Liver (tissue), 9 donors: ENCODE measurements around the gene FSCN2. TPM values are rescaled to one million over a fixed set of nuclear protein-coding genes. Genes with fewer than 3 reads are reported as not detected.

Experiments used
- DNase-seq: peaks from one replicate; pipeline ENCODE4 v3.0.0-alpha.2; 2017; ENCODE audit warnings: low spot score
- H3K27ac ChIP-seq, 2 donors: one replicate each; pipeline ENCODE4 v1.7.0; 2013; ENCODE audit warnings: inconsistent platforms in 2 of 2, low read length in 2 of 2, control low read depth in 1 of 2, low read depth in 1 of 2, mild to moderate bottlenecking in 1 of 2
- H3K27me3 ChIP-seq, 4 donors: one replicate each; pipeline versions ENCODE4 v1.6.1 to v1.7.0; 2013; ENCODE audit warnings: low read length in 3 of 4, inconsistent platforms in 1 of 4, mild to moderate bottlenecking in 1 of 4, moderate library complexity in 1 of 4; ENCODE audit not compliant: control insufficient read depth in 4 of 4, insufficient read depth in 4 of 4
- H3K36me3 ChIP-seq, 4 donors: one replicate each; pipeline versions ENCODE4 v1.6.1 to v1.7.0; 2013; ENCODE audit warnings: low read length in 3 of 4, mild to moderate bottlenecking in 3 of 4, low read depth in 1 of 4, moderate library complexity in 1 of 4; ENCODE audit not compliant: control insufficient read depth in 4 of 4, insufficient read depth in 3 of 4
- H3K4me1 ChIP-seq, 4 donors: one replicate each; pipeline versions ENCODE4 v1.6.1 to v1.7.0; 2013; ENCODE audit warnings: low read length in 3 of 4, mild to moderate bottlenecking in 3 of 4, moderate library complexity in 1 of 4; ENCODE audit not compliant: control insufficient read depth in 4 of 4, insufficient read depth in 4 of 4
- H3K4me3 ChIP-seq, 3 donors: one replicate each; pipeline versions ENCODE4 v1.6.1 to v1.7.0; 2013; ENCODE audit warnings: low read length in 3 of 3, control low read depth in 1 of 3, low read depth in 1 of 3, mild to moderate bottlenecking in 1 of 3
- H3K9ac ChIP-seq, 2 donors: one replicate each; pipeline ENCODE4 v1.7.0; 2013; ENCODE audit warnings: low read length in 2 of 2, mild to moderate bottlenecking in 2 of 2, moderate library complexity in 2 of 2, control low read depth in 1 of 2, low read depth in 1 of 2
- H3K9me3 ChIP-seq, 4 donors: one replicate each; pipeline versions ENCODE4 v1.6.1 to v1.7.0; 2013; ENCODE audit warnings: low read length in 3 of 4; ENCODE audit not compliant: control insufficient read depth in 4 of 4
- ATF3 ChIP-seq: IDR thresholded peaks from 2 replicates; pipeline ENCODE4 v1.6.1; 2016; ENCODE audit warnings: antibody characterized with exemption
- FOXA1 ChIP-seq: IDR thresholded peaks from 2 replicates; pipeline ENCODE4 v1.6.1; 2016; ENCODE audit warnings: antibody characterized with exemption
- FOXA2 ChIP-seq: IDR thresholded peaks from 2 replicates; pipeline ENCODE4 v1.6.1; 2016; ENCODE audit warnings: antibody characterized with exemption
- GABPA ChIP-seq, 2 donors: IDR thresholded peaks in 1 of 2; conservative IDR thresholded peaks in 1 of 2; 2 replicates each; pipeline ENCODE4 v1.6.1; 2016; ENCODE audit warnings: antibody characterized with exemption in 2 of 2, mild to moderate bottlenecking in 1 of 2, moderate library complexity in 1 of 2
- HNF4A ChIP-seq, 2 donors: conservative IDR thresholded peaks; 2 replicates each; pipeline ENCODE4 v1.6.1; 2016; ENCODE audit warnings: antibody characterized with exemption in 2 of 2, mild to moderate bottlenecking in 2 of 2
- HNF4G ChIP-seq: IDR thresholded peaks from 2 replicates; pipeline ENCODE4 v1.6.1; 2016; ENCODE audit warnings: antibody characterized with exemption
- JUND ChIP-seq, 2 donors: IDR thresholded peaks; 2 replicates each; pipeline ENCODE4 v1.6.1; 2016; ENCODE audit warnings: antibody characterized with exemption in 2 of 2
- MAX ChIP-seq: IDR thresholded peaks from 2 replicates; pipeline ENCODE4 v1.6.1; 2016; ENCODE audit warnings: antibody characterized with exemption
- NR2F2 ChIP-seq: IDR thresholded peaks from 2 replicates; pipeline ENCODE4 v1.6.1; 2016; ENCODE audit warnings: antibody characterized with exemption
- RAD21 ChIP-seq, 2 donors: IDR thresholded peaks; 2 replicates each; pipeline ENCODE4 v1.6.1; 2016; ENCODE audit warnings: antibody characterized with exemption in 2 of 2, mild to moderate bottlenecking in 2 of 2
- REST ChIP-seq: IDR thresholded peaks from 2 replicates; pipeline ENCODE4 v1.6.1; 2016; ENCODE audit warnings: antibody characterized with exemption, mild to moderate bottlenecking
- RXRA ChIP-seq, 2 donors: IDR thresholded peaks; 2 replicates each; pipeline ENCODE4 v1.6.1; 2017 to 2018; ENCODE audit warnings: antibody characterized with exemption in 2 of 2, mild to moderate bottlenecking in 1 of 2
- SP1 ChIP-seq: IDR thresholded peaks from 2 replicates; pipeline ENCODE4 v1.6.1; 2018; ENCODE audit warnings: antibody characterized with exemption, mild to moderate bottlenecking
- TAF1 ChIP-seq: conservative IDR thresholded peaks from 2 replicates; pipeline ENCODE4 v1.6.1; 2016; ENCODE audit warnings: antibody characterized with exemption, mild to moderate bottlenecking
- ZBTB33 ChIP-seq: IDR thresholded peaks from 2 replicates; pipeline ENCODE4 v1.6.1; 2016; ENCODE audit warnings: antibody characterized with exemption
- WGBS: extraction: QIAGEN DNeasy Blood & Tissue Kit; methylation state at CpG from one replicate; pipeline ENCODE4 v1.1.7; 2013; 5-methylcytosine and 5-hydroxymethylcytosine counted together
- polyA plus RNA-seq, 2 donors: library from polyadenylated mRNA; stranded (reverse) in 1 of 2; unstranded in 1 of 2; fragments of 200-250 nt in 1 of 2; fragments of >200 nt in 1 of 2; fragmentation: Nextera tagmentation in 1 of 2; extraction: Ambion mirVana in 1 of 2; gene quantifications; one replicate each; pipeline versions ENCODE4 v1.2.1 to v1.2.3, GENCODE V29; 2013 to 2015
- total RNA-seq, 2 donors: library from RNA; depleted of rRNA; stranded (reverse); fragments of >200 nt; gene quantifications; one replicate each; pipeline ENCODE4 v1.2.3, GENCODE V29; 2014
- donor health status: healthy.
- donor health status: healthy.
- donor health status: healthy.
- donor health status: healthy.
- donor health status: healthy.

Gene FSCN2
- total and polyA plus RNA-seq, 4 donors, result 0.09 to 0.42 TPM; not detected in 2

- Histone ChIP-seq H3K9ac (no peak overlapping the region), H3K9me3 (no peaks in the 10 kb centered on the region), H3K27ac (no peak overlapping the region), H3K4me1 (peaks cover 6 to 31% (median 25%) of the 10 kb centered on the region in 4 donors), H3K36me3 (peaks cover 24 to 56% (median 48%) of the 10 kb centered on the region in 4 donors), H3K4me3 (no peak overlapping the region), H3K27me3 (no peaks in the 10 kb centered on the region)
- no peak for TF ChIP-seq SP1
- no peak for TF ChIP-seq HNF4G
- TF ChIP-seq JUND (IDR thresholded peaks at IDR 0.05), result no peak
- TF ChIP-seq RXRA (IDR thresholded peaks at IDR 0.05), result no peak
- no peak for TF ChIP-seq MAX
- no peak for TF ChIP-seq GABPA (IDR thresholded peaks at IDR 0.05 in 1 of 2, conservative IDR thresholded peaks at IDR 0.05 in 1 of 2)
- no peak for TF ChIP-seq ZBTB33
- TF ChIP-seq NR2F2, result no peak
- 97% methylated on average over 18 of the region's 18 CpGs for WGBS
- no peak for DNase-seq
These were observed 41.9 kb downstream of the FSCN2 start for GRCh38 chr17:81569986-81570514.

- Histone ChIP-seq H3K27me3 (no peaks in the 10 kb centered on the region), H3K27ac (no peak overlapping the region), H3K4me3 (no peak overlapping the region), H3K36me3 (peaks cover 22 to 54% (median 43%) of the 10 kb centered on the region in 4 donors), H3K9me3 (no peaks in the 10 kb centered on the region), H3K4me1 (peaks cover 6 to 31% (median 27%) of the 10 kb centered on the region in 4 donors), H3K9ac (no peak overlapping the region)
- 88% methylated on average over 11 of the region's 11 CpGs for WGBS
- no peak for DNase-seq
- TF ChIP-seq FOXA2, result no peak
- TF ChIP-seq HNF4A (conservative IDR thresholded peaks at IDR 0.05), result no peak
- no peak for TF ChIP-seq RAD21 (IDR thresholded peaks at IDR 0.05)
- no peak for TF ChIP-seq ATF3
- no peak for TF ChIP-seq RXRA (IDR thresholded peaks at IDR 0.05)
- TF ChIP-seq JUND (IDR thresholded peaks at IDR 0.05), result no peak
- no peak for TF ChIP-seq REST
- no peak for TF ChIP-seq FOXA1
- no peak for TF ChIP-seq NR2F2
- no peak for TF ChIP-seq MAX
- no peak for TF ChIP-seq SP1
- no peak for TF ChIP-seq TAF1
These were observed 42.8 kb downstream of the FSCN2 start for GRCh38 chr17:81570964-81571363.
